HepG2 (cell line): Measurements from ENCODE around the gene HBE1. TPM values are rescaled to one million over a fixed set of nuclear protein-coding genes. Genes with fewer than 3 reads are reported as not detected.

Experiments used
- BCL3 ChIP-seq: sonication (generic); formaldehyde crosslinking; IDR thresholded peaks from 2 replicates; pipeline ENCODE4 v1.5.1; 2020; ENCODE audit warnings: mild to moderate bottlenecking, missing genetic modification reagents, moderate library complexity
- FOXA3 ChIP-seq: IDR thresholded peaks from 2 replicates; pipeline ENCODE4 v1.6.1; 2016; ENCODE audit warnings: missing genetic modification reagents, missing compliant biosample characterization
- FUBP1 ChIP-seq: sonication (generic); formaldehyde crosslinking; IDR thresholded peaks from 2 replicates; pipeline ENCODE4 v1.5.1; 2020; ENCODE audit warnings: missing genetic modification reagents, mild to moderate bottlenecking, borderline replicate concordance
- MYNN ChIP-seq: sonication (generic); formaldehyde crosslinking; IDR thresholded peaks from 2 replicates; pipeline ENCODE4 v1.4.0; 2020; ENCODE audit warnings: mild to moderate bottlenecking, low read depth, missing genetic modification reagents
- NR2F1 ChIP-seq, 2 experiments: fragments of 450-650 bp in 1 of 2; formaldehyde crosslinking in 1 of 2; IDR thresholded peaks; 2 replicates each; pipeline versions ENCODE4 v1.5.0 to v1.6.1; 2016 to 2020; ENCODE audit warnings: mild to moderate bottlenecking in 1 of 2, missing compliant biosample characterization in 1 of 2, missing genetic modification reagents in 1 of 2, moderate library complexity in 1 of 2
- RAD21 ChIP-seq: fragments of 450-650 bp; formaldehyde crosslinking; IDR thresholded peaks from 2 replicates; pipeline ENCODE4 v1.5.0; 2020; ENCODE audit warnings: mild to moderate bottlenecking
- SIN3B ChIP-seq: fragments of 150-350 bp; IDR thresholded peaks from 2 replicates; pipeline ENCODE4 v1.6.1; 2014; ENCODE audit warnings: low read length
- WIZ ChIP-seq: sonication (generic); formaldehyde crosslinking; IDR thresholded peaks from 2 replicates; pipeline ENCODE4 v1.5.1; 2020; ENCODE audit warnings: mild to moderate bottlenecking, missing genetic modification reagents
- ZBTB40 ChIP-seq, 2 experiments: fragments of 450-650 bp in 1 of 2; sonication (generic) in 1 of 2; formaldehyde crosslinking in 1 of 2; IDR thresholded peaks; 2 replicates each; pipeline versions ENCODE4 v1.6.1 to v1.8.0; 2016 to 2022; ENCODE audit warnings: antibody characterized with exemption in 1 of 2, mild to moderate bottlenecking in 1 of 2, missing genetic modification reagents in 1 of 2
- polyA plus RNA-seq, 8 experiments: library from polyadenylated mRNA; depleted of rRNA in 3 of 8; stranded (reverse) in 7 of 8; unstranded in 1 of 8; fragments of >200 nt; fragmentation: Illumina TruSeq in 4 of 8; extraction: Trizol in 4 of 8; gene quantifications; 2 replicates each; pipeline versions ENCODE4 v1.2.1 to v1.2.3, GENCODE V29; 2011 to 2016; ENCODE audit warnings: low read depth in 4 of 8, missing spikeins in 1 of 8, mixed read lengths in 1 of 8; ENCODE audit not compliant: insufficient read depth in 1 of 8
- total RNA-seq, 5 experiments: library from RNA; depleted of rRNA; stranded (reverse); fragments of >200 nt; fragmentation: Illumina TruSeq; extraction: Trizol; gene quantifications; 2 replicates each; pipeline ENCODE4 v1.2.3, GENCODE V29; 2016; ENCODE audit warnings: low read depth in 1 of 5

The HBE1 gene
- total and polyA plus RNA-seq, 2 of the 13 experiments (the other 11 are each of a cell fraction or from before 2014, with no cell fraction given) = 0.24 to 0.35 TPM

- TF ChIP-seq ZBTB40 (IDR thresholded peaks at IDR 0.05) (no peak), ZBTB40 (CRISPR knock-in tag; IDR thresholded peaks at IDR 0.05) (no peak), FUBP1 (CRISPR knock-in tag) (no peak), SIN3B (no peak), WIZ (CRISPR knock-in tag) (no peak), RAD21 (CRISPR knock-in tag) (no peak), BCL3 (CRISPR knock-in tag) (no peak), NR2F1 (CRISPR knock-in tag; IDR thresholded peaks at IDR 0.05) (no peak), FOXA3 (CRISPR knock-in tag) (no peak), MYNN (no peak)
These were observed 2.6 kb downstream of the HBE1 start (continued) for GRCh38 chr11:5267033-5267563.
